Naive thymus-derived CD4-positive, alpha-beta T cell (primary cell): ENCODE results near the gene SYT8. TPM values are rescaled to one million over a fixed set of nuclear protein-coding genes. Genes with fewer than 3 reads are reported as not detected.

ENCODE experiments used
- ATAC-seq: fragments of 150-1000 bp; cut with Tn5 transposase; 2 replicates; pipeline ENCODE4 v1.10.0; 2021; ENCODE audit warnings: mild to moderate bottlenecking, moderate library complexity
- CTCF ChIA-PET: fragments of 350-600 bp; sonication (Branson Sonifier 250); formaldehyde crosslinking; loops from one replicate; lab custom pipeline; 2021; ENCODE audit warnings: antibody characterized with exemption; lab: Charles Lee
- POLR2A ChIA-PET: fragments of 350-600 bp; sonication (Branson Sonifier 250); formaldehyde crosslinking; loops from one replicate; lab custom pipeline; 2021; ENCODE audit warnings: antibody characterized with exemption, inconsistent platforms; lab: Charles Lee
- DNase-seq, 9 donors: peaks; one replicate each; pipeline versions ENCODE4 v3.0.0 to v3.0.0-alpha.2; 2020 to 2022; ENCODE audit warnings: mixed read lengths in 1 of 9
- H3K27ac ChIP-seq: one replicate; pipeline ENCODE4 v1.7.0; 2013; ENCODE audit warnings: mild to moderate bottlenecking, low read depth, low read length, moderate library complexity
- H3K27me3 ChIP-seq, 2 donors: one replicate each; pipeline ENCODE4 v1.7.0; 2013; ENCODE audit warnings: low read length in 2 of 2, mild to moderate bottlenecking in 2 of 2, moderate library complexity in 2 of 2; ENCODE audit not compliant: control insufficient read depth in 2 of 2, insufficient read depth in 2 of 2
- H3K36me3 ChIP-seq, 3 experiments: 1 replicate in 2 of 3; 2 replicates in 1 of 3; pipeline ENCODE4 v1.7.0; 2013; ENCODE audit warnings: low read length in 3 of 3, mild to moderate bottlenecking in 3 of 3, moderate library complexity in 1 of 3; ENCODE audit not compliant: insufficient read depth in 3 of 3, control insufficient read depth in 2 of 3
- H3K4me1 ChIP-seq, 2 donors: one replicate each; pipeline ENCODE4 v1.7.0; 2013; ENCODE audit warnings: low read length in 2 of 2, mild to moderate bottlenecking in 2 of 2, moderate library complexity in 1 of 2; ENCODE audit not compliant: control insufficient read depth in 2 of 2, insufficient read depth in 2 of 2
- H3K4me3 ChIP-seq: 2 replicates; pipeline ENCODE4 v1.7.0; 2013; ENCODE audit warnings: mild to moderate bottlenecking, low read length
- H3K9me3 ChIP-seq, 3 experiments: 1 replicate in 2 of 3; 2 replicates in 1 of 3; pipeline ENCODE4 v1.7.0; 2013; ENCODE audit warnings: low read length in 3 of 3; ENCODE audit not compliant: control insufficient read depth in 2 of 3
- H3K27ac Mint-ChIP-seq, 9 donors: one replicate each; pipeline ENCODE4 v1.8.0; 2020 to 2022; ENCODE audit warnings: mixed read lengths in 9 of 9, mild to moderate bottlenecking in 8 of 9, moderate library complexity in 5 of 9, inconsistent platforms in 2 of 9
- H3K27me3 Mint-ChIP-seq, 5 donors: one replicate each; pipeline ENCODE4 v1.8.0; 2021 to 2022; ENCODE audit warnings: mixed read lengths in 5 of 5, mild to moderate bottlenecking in 1 of 5
- H3K36me3 Mint-ChIP-seq, 5 donors: one replicate each; pipeline ENCODE4 v1.8.0; 2020 to 2022; ENCODE audit warnings: mixed read lengths in 5 of 5, mild to moderate bottlenecking in 3 of 5, inconsistent platforms in 1 of 5
- H3K4me1 Mint-ChIP-seq, 7 donors: one replicate each; pipeline ENCODE4 v1.8.0; 2020 to 2022; ENCODE audit warnings: mixed read lengths in 7 of 7, mild to moderate bottlenecking in 3 of 7, inconsistent platforms in 1 of 7
- H3K4me3 Mint-ChIP-seq, 10 donors: one replicate each; pipeline ENCODE4 v1.8.0; 2020 to 2022; ENCODE audit warnings: mild to moderate bottlenecking in 10 of 10, mixed read lengths in 10 of 10, moderate library complexity in 6 of 10, inconsistent platforms in 2 of 10
- H3K9me3 Mint-ChIP-seq, 11 donors: one replicate each; pipeline ENCODE4 v1.8.0; 2020 to 2022; ENCODE audit warnings: mixed read lengths in 11 of 11, mild to moderate bottlenecking in 4 of 11, inconsistent platforms in 1 of 11, moderate library complexity in 1 of 11
- intact Hi-C, 2 donors: fragments of 100-400 bp; cut with micrococcal nuclease; formaldehyde crosslinking; loops; one replicate each; pipeline ENCODE4 v1.15.1; 2023
- polyA plus RNA-seq, 2 donors: library from polyadenylated mRNA; unstranded; fragments of 300-500 nt; fragmentation: Illumina TruSeq; gene quantifications; one replicate each; pipeline ENCODE4 v1.2.3, GENCODE V29; 2021
- total RNA-seq, 6 experiments: library from RNA in 5 of 6; stranded (reverse) in 5 of 6; gene quantifications; 1 replicate in 5 of 6; 2 replicates in 1 of 6; pipeline ENCODE4 v1.2.3 and lab custom pipeline; 2021 to 2026

SYT8 gene
- total and polyA plus RNA-seq, 7 experiments from 2014 or later = not detected

DNA sequence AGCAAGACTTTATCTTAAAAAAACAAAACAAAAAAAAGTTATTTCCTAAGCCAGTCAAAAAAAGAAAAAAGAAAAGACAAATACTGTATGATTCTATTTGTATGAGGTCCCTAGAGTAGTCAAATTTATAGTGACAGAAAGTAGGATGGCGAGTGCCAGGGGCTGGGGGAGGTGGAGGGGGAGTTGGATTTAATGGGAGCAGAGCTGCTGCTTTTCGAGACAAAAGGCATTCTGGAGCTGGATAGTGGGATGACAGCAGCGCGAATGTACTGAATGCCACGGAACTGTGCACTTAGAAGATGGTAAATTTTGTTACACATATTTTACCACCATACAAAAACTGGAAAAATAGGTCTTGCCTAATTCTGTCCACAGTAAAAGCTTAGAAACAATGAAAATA is 17.8 kb upstream of the SYT8 start:
- H3K4me3 Mint-ChIP-seq = no peak overlapping the region
- H3K4me1 Mint-ChIP-seq = no peaks in the 10 kb centered on the region
- peaks cover 0 to 13% (median 0%) of the 10 kb centered on the region in 3 experiments for H3K9me3 ChIP-seq
- H3K36me3 ChIP-seq = no peaks in the 10 kb centered on the region
- POLR2A ChIA-PET = no interaction called here
- no peak overlapping the region for H3K4me3 ChIP-seq
- no peak overlapping the region for H3K27ac ChIP-seq
- H3K9me3 Mint-ChIP-seq = peaks cover 0 to 23% (median 9%) of the 10 kb centered on the region in 11 donors
- peaks cover 0 to 4% (median 3%) of the 10 kb centered on the region in 5 donors for H3K36me3 Mint-ChIP-seq
- DNase-seq = no peak
- CTCF ChIA-PET = interaction anchor here (1.2 kb wide), 1 partner anchor 123 kb away, joined by 4 read pairs; no protein-coding TSS in a partner anchor
- ATAC-seq = no peak
- H3K27ac Mint-ChIP-seq = no peak overlapping the region
- intact Hi-C loops = no loop called here
- no peaks in the 10 kb centered on the region for H3K27me3 ChIP-seq
- peaks cover 0 to 18% (median 10%) of the 10 kb centered on the region in 5 donors for H3K27me3 Mint-ChIP-seq
- H3K4me1 ChIP-seq = no peaks in the 10 kb centered on the region

DNA sequence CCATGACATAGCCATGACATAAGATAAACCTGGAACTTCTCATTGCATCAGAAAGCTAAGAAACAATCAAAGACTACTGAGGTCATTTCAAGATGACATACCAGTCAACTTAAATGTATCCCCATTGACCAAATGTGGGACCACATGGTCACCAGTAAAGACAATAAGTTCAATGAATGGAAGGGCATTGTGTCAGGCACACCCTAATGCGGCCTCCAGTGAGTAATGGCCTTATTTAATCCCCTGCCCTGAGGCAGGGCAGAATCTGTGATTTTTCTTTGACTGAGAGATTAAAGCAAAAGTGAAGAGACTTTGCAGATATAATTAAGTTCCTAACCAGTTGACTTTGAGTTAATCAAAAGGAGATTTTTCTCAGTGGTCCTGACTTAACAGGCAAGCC is 17.3 kb upstream of the SYT8 start:
- no peaks in the 10 kb centered on the region for H3K4me1 Mint-ChIP-seq
- POLR2A ChIA-PET = no interaction called here
- peaks cover 0 to 4% (median 3%) of the 10 kb centered on the region in 5 donors for H3K36me3 Mint-ChIP-seq
- CTCF ChIA-PET = no interaction called here
- no peak overlapping the region for H3K4me3 Mint-ChIP-seq
- Histone ChIP-seq H3K27me3 (no peaks in the 10 kb centered on the region), H3K4me1 (no peaks in the 10 kb centered on the region), H3K36me3 (no peaks in the 10 kb centered on the region), H3K4me3 (no peak overlapping the region), H3K9me3 (peaks cover 0 to 13% (median 0%) of the 10 kb centered on the region in 3 experiments), H3K27ac (no peak overlapping the region)
- no peak for ATAC-seq
- no peak for DNase-seq
- intact Hi-C loops = no loop called here
- peaks cover 0 to 14% (median 6%) of the 10 kb centered on the region in 5 donors for H3K27me3 Mint-ChIP-seq
- peaks cover 0 to 23% (median 9%) of the 10 kb centered on the region in 11 donors for H3K9me3 Mint-ChIP-seq
- no peak overlapping the region for H3K27ac Mint-ChIP-seq

DNA sequence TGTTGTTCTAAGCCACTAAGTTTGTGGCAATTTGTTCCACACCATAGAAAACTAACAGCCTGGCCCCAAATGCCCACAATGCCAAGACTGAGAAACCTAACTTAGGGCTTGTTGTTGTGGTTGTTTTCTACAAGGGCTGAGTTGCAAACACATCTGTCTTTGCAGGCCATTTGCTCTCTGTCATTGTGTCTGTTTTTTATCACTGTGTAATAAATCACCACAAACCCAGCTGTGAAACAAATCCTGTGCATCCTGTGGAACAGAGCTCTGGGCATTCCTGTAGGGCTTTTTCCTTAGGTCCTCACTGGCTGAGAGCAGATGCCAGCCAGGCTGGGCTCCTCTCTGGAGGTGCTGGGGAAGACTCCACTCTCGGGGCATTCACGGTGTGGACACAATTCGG is 15.7 kb upstream of the SYT8 start:
- H3K27ac ChIP-seq = no peak overlapping the region
- intact Hi-C loops = no loop called here
- DNase-seq = no peak
- Mint-ChIP-seq H3K4me1 (no peaks in the 10 kb centered on the region), H3K36me3 (peaks cover 0 to 4% (median 3%) of the 10 kb centered on the region in 5 donors), H3K27me3 (peaks cover 0 to 6% (median 0%) of the 10 kb centered on the region in 5 donors), H3K27ac (no peak overlapping the region), H3K4me3 (no peak overlapping the region), H3K9me3 (peaks cover 0 to 20% (median 9%) of the 10 kb centered on the region in 11 donors)
- no peaks in the 10 kb centered on the region for H3K4me1 ChIP-seq
- H3K4me3 ChIP-seq = no peak overlapping the region
- ATAC-seq = no peak
- no peaks in the 10 kb centered on the region for H3K36me3 ChIP-seq
- peaks cover 0 to 13% (median 0%) of the 10 kb centered on the region in 3 experiments for H3K9me3 ChIP-seq
- H3K27me3 ChIP-seq = no peaks in the 10 kb centered on the region
- POLR2A ChIA-PET = no interaction called here
- CTCF ChIA-PET = interaction anchor here (0.9 kb wide), 1 partner anchor 125 kb away, joined by 4 read pairs; no protein-coding TSS in a partner anchor

DNA sequence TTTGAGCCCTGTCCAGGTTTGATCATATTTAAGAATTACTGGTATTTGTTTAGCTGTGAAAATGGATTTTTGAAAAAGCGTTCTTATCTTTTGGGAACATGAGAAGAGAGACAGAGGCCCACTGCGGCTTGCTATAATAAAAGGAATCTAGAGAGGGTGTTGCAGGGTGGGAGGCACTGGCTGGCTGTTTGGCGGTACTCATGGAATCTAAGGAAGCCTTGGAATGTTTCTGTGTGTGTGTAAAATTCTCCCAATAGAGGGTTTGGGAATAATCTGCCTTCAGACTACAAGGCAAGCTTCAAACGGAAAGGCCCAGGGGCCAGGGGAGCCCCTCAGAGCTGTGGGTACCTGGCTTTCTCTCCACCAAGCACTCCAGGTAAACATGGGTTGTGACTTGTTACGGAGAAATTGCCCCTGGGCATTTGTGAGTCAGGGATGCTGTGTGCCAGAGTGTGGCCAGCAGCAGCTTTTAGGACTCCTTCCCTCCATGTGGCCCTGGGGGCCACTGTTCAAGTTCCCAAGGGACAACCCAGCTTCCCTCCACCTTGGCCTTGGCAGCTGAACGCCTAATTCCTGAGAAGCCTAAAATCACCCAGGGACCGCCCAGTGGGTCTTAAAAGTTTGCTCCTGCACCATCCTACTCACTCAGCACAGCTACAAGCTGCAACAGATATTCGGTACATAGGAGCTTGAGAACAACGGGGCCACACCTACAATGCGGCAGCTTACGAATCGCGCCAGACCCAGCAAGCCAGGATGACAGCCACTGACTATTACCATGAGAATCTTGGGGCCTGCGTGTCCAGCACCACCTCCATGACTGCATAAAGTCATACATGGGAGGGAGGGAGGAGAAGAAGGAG is 14.1 kb upstream of the SYT8 start:
- intact Hi-C loops = no loop called here
- no peaks in the 10 kb centered on the region for H3K27me3 ChIP-seq
- DNase-seq (no peak), ATAC-seq (no peak)
- H3K27ac ChIP-seq = no peak overlapping the region
- Mint-ChIP-seq H3K27ac (no peak overlapping the region), H3K9me3 (peaks cover 0 to 20% (median 9%) of the 10 kb centered on the region in 11 donors), H3K36me3 (peaks cover 0 to 4% (median 3%) of the 10 kb centered on the region in 5 donors), H3K4me1 (no peaks in the 10 kb centered on the region), H3K27me3 (peaks cover 0 to 6% (median 0%) of the 10 kb centered on the region in 5 donors), H3K4me3 (no peak overlapping the region)
- H3K4me3 ChIP-seq = no peak overlapping the region
- ChIA-PET POLR2A (interaction anchor here (0.7 kb wide), 1 partner anchor 64 kb away, joined by 3 read pairs; no protein-coding TSS in a partner anchor), CTCF (interaction anchor here (0.8 to 1.0 kb wide), 2 partner anchors 10 to 127 kb away, joined by 3 read pairs; no protein-coding TSS in a partner anchor)
- H3K4me1 ChIP-seq = no peaks in the 10 kb centered on the region
- peaks cover 0 to 13% (median 0%) of the 10 kb centered on the region in 3 experiments for H3K9me3 ChIP-seq
- no peaks in the 10 kb centered on the region for H3K36me3 ChIP-seq

DNA sequence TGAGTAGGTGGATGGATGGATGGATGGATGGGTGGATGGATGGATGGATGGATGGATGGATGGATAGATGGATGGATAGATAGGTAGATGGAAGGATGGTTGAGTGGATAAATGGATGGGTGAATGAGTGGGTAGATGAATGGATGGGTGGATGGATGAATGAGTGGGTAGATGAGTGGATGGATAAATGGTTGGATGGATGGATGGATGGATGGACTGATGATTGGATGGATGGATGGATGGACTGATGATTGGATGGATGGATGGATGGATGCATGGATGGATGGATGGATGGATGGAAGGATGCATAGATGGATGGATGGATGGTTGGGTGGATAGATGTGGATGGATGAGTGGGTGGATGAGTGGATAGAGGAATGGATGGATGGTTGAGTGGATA is 13.2 kb upstream of the SYT8 start:
- Histone ChIP-seq H3K9me3 (peaks cover 0 to 13% (median 0%) of the 10 kb centered on the region in 3 experiments), H3K4me1 (no peaks in the 10 kb centered on the region), H3K27ac (no peak overlapping the region), H3K27me3 (no peaks in the 10 kb centered on the region), H3K4me3 (no peak overlapping the region), H3K36me3 (no peaks in the 10 kb centered on the region)
- H3K27me3 Mint-ChIP-seq = peaks cover 0 to 6% (median 0%) of the 10 kb centered on the region in 5 donors
- ChIA-PET CTCF (interaction anchor here (0.6 to 0.7 kb wide), 3 partner anchors 77 to 1146 kb away, joined by 3 to 6 read pairs (median 4); no protein-coding TSS in a partner anchor), POLR2A (no interaction called here)
- no peaks in the 10 kb centered on the region for H3K4me1 Mint-ChIP-seq
- peaks cover 0 to 20% (median 9%) of the 10 kb centered on the region in 11 donors for H3K9me3 Mint-ChIP-seq
- no peak overlapping the region for H3K4me3 Mint-ChIP-seq
- DNase-seq = no peak
- intact Hi-C loops = no loop called here
- no peak for ATAC-seq
- H3K27ac Mint-ChIP-seq = no peak overlapping the region
- peaks cover 0 to 4% (median 3%) of the 10 kb centered on the region in 5 donors for H3K36me3 Mint-ChIP-seq

DNA sequence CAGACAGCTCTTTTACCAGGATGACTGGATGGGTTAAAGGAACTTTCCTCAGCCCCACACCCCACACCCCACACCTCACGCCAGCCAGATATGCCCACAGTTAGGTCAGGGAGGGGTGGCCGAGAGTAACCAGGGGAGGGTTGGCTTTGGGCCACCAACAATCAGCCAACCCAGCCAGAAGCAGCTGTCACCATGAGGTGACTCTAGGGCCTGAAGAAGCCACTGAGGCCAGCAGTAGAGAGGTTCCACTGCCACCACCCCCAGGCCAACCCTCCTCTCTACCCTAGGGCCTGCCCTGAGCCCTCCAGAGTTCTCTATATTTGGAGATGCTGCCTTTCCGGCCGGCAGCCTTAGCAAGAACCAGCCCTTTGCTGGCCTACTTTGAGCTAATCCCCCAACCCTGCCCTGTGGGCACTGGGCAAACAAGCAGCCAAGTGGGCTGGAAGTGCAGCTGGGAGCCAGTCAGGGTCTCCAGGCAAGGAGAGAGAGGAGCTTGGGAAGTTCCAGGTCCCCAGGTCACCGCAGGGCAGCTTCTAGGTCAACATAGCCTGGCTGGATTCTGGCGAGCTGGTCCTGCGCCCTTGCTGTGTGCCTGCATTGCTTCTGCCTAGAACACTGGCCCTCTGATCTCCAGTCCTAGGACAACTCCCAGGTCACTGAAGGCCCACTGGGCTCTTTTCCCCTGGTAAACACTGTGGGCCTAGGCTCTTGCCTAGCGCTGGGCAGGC is 12.0 kb upstream of the SYT8 start:
- peaks cover 0 to 12% (median 6%) of the 10 kb centered on the region in 11 donors for H3K9me3 Mint-ChIP-seq
- no peak overlapping the region for H3K4me3 Mint-ChIP-seq
- no peak overlapping the region for H3K27ac ChIP-seq
- no peak for ATAC-seq
- H3K4me1 ChIP-seq = no peaks in the 10 kb centered on the region
- CTCF ChIA-PET = no interaction called here
- no peak for DNase-seq
- H3K9me3 ChIP-seq = peaks cover 0 to 9% (median 0%) of the 10 kb centered on the region in 3 experiments
- intact Hi-C loops = no loop called here
- peaks cover 0 to 4% (median 0%) of the 10 kb centered on the region in 5 donors for H3K36me3 Mint-ChIP-seq
- H3K4me3 ChIP-seq = no peak overlapping the region
- H3K27me3 ChIP-seq = no peaks in the 10 kb centered on the region
- H3K27ac Mint-ChIP-seq = no peak overlapping the region
- POLR2A ChIA-PET = no interaction called here
- peaks cover 0 to 3% (median 0%) of the 10 kb centered on the region in 5 donors for H3K27me3 Mint-ChIP-seq
- H3K36me3 ChIP-seq = no peaks in the 10 kb centered on the region
- no peaks in the 10 kb centered on the region for H3K4me1 Mint-ChIP-seq
